Memory B cell (primary cell): ENCODE measurements around the gene TUBGCP3.
A peak's percentile ranks its signal among the peaks of the same experiment; 100 is the strongest.
"Not testable (repeated sequence)": the region's sequence is repeated elsewhere in the genome, so short reads cannot be mapped to it uniquely, and the experiment has no call there.

ENCODE experiments used
- ATAC-seq: fragments of 150-1000 bp; cut with Tn5 transposase; 2 replicates; pipeline ENCODE4 v1.10.0; 2021; ENCODE audit warnings: low read depth, mild to moderate bottlenecking, moderate library complexity
- DNase-seq, 2 donors: peaks; one replicate each; pipeline ENCODE4 v3.0.0; 2022; ENCODE audit warnings: low spot score in 2 of 2
- H3K27ac Mint-ChIP-seq: one replicate; pipeline ENCODE4 v1.8.0; 2022; ENCODE audit warnings: mild to moderate bottlenecking, moderate library complexity, mixed read lengths
- H3K27me3 Mint-ChIP-seq: one replicate; pipeline ENCODE4 v1.8.0; 2022; ENCODE audit warnings: mixed read lengths
- H3K36me3 Mint-ChIP-seq: one replicate; pipeline ENCODE4 v1.8.0; 2022; ENCODE audit warnings: mild to moderate bottlenecking, mixed read lengths
- H3K4me1 Mint-ChIP-seq: one replicate; pipeline ENCODE4 v1.8.0; 2022; ENCODE audit warnings: mixed read lengths
- H3K4me3 Mint-ChIP-seq: one replicate; pipeline ENCODE4 v1.8.0; 2022; ENCODE audit warnings: mild to moderate bottlenecking, moderate library complexity, mixed read lengths
- H3K9me3 Mint-ChIP-seq: one replicate; pipeline ENCODE4 v1.8.0; 2022; ENCODE audit warnings: mixed read lengths

TUBGCP3 gene

GRCh38 chr13:112510987-112511685 is 76.8 kb downstream of the TUBGCP3 start:
- ATAC-seq = no peak
- no peak overlapping the region for H3K27ac Mint-ChIP-seq

GRCh38 chr13:112510002-112510780 is 77.8 kb downstream of the TUBGCP3 start:
- DNase-seq = no peak
- Mint-ChIP-seq H3K27me3 (no peaks in the 10 kb centered on the region), H3K36me3 (peaks cover 33% of the 10 kb centered on the region), H3K27ac (no peak overlapping the region), H3K4me3 (no peak overlapping the region), H3K4me1 (peaks cover 2% of the 10 kb centered on the region), H3K9me3 (no peaks in the 10 kb centered on the region)
- no peak for ATAC-seq

More at GRCh38 chr13:112510987-112511685, 76.8 kb downstream of the TUBGCP3 start:
- H3K27me3 Mint-ChIP-seq = no peaks in the 10 kb centered on the region
- H3K36me3 Mint-ChIP-seq = peaks cover 36% of the 10 kb centered on the region
- no peak for DNase-seq
- H3K9me3 Mint-ChIP-seq = no peaks in the 10 kb centered on the region
- H3K4me1 Mint-ChIP-seq = peaks cover 2% of the 10 kb centered on the region
- H3K4me3 Mint-ChIP-seq = no peak overlapping the region

GRCh38 chr13:112509190-112509589 is 78.8 kb downstream of the TUBGCP3 start:
- Mint-ChIP-seq H3K4me3 (no peak overlapping the region), H3K27ac (no peak overlapping the region), H3K36me3 (peaks cover 32% of the 10 kb centered on the region), H3K9me3 (no peaks in the 10 kb centered on the region), H3K4me1 (peaks cover 2% of the 10 kb centered on the region), H3K27me3 (no peaks in the 10 kb centered on the region)
- no peak for DNase-seq
- ATAC-seq = no peak

- Mint-ChIP-seq H3K27ac (no peak overlapping the region), H3K9me3 (no peaks in the 10 kb centered on the region), H3K4me1 (peaks cover 2% of the 10 kb centered on the region), H3K36me3 (peaks cover 37% of the 10 kb centered on the region), H3K27me3 (no peaks in the 10 kb centered on the region), H3K4me3 (no peak overlapping the region)
- DNase-seq (no peak), ATAC-seq (no peak)
Measured at GRCh38 chr13:112506046-112506445, 81.9 kb downstream of the TUBGCP3 start.

GRCh38 chr13:112496166-112496565 is 91.8 kb downstream of the TUBGCP3 start:
- Mint-ChIP-seq H3K9me3 (no peaks in the 10 kb centered on the region), H3K27ac (no peak overlapping the region), H3K4me1 (no peaks in the 10 kb centered on the region), H3K36me3 (peaks cover 32% of the 10 kb centered on the region), H3K27me3 (no peaks in the 10 kb centered on the region), H3K4me3 (no peak overlapping the region)
- DNase-seq (no peak), ATAC-seq (no peak)

GRCh38 chr13:112495465-112495864 is 92.5 kb downstream of the TUBGCP3 start:
- Mint-ChIP-seq H3K27ac (no peak overlapping the region), H3K36me3 (peaks cover 34% of the 10 kb centered on the region), H3K4me1 (no peaks in the 10 kb centered on the region), H3K4me3 (no peak overlapping the region), H3K27me3 (no peaks in the 10 kb centered on the region), H3K9me3 (no peaks in the 10 kb centered on the region)
- no peak for DNase-seq
- no peak for ATAC-seq

- no peaks in the 10 kb centered on the region for H3K9me3 Mint-ChIP-seq
- DNase-seq (no peak), ATAC-seq (no peak)
- H3K4me1 Mint-ChIP-seq = no peaks in the 10 kb centered on the region
- peaks cover 32% of the 10 kb centered on the region for H3K36me3 Mint-ChIP-seq
- peak overlapping the region; percentile 45 for H3K27ac Mint-ChIP-seq
- no peak overlapping the region for H3K4me3 Mint-ChIP-seq
- H3K27me3 Mint-ChIP-seq = no peaks in the 10 kb centered on the region
Measured at GRCh38 chr13:112489199-112489598, 98.8 kb downstream of the TUBGCP3 start.

GRCh38 chr13:112488343-112489050 is 99.5 kb downstream of the TUBGCP3 start:
- H3K27me3 Mint-ChIP-seq, DNase-seq, H3K4me3 Mint-ChIP-seq, H3K4me1 Mint-ChIP-seq, H3K27ac Mint-ChIP-seq, H3K9me3 Mint-ChIP-seq, ATAC-seq: not testable (repeated sequence)
- H3K36me3 Mint-ChIP-seq = peaks cover 28% of the 10 kb centered on the region

- Mint-ChIP-seq H3K36me3 (peaks cover 34% of the 10 kb centered on the region), H3K4me3 (no peak overlapping the region), H3K27ac (no peak overlapping the region)
Measured at GRCh38 chr13:112487127-112487517, 100.8 kb downstream of the TUBGCP3 start.

GRCh38 chr13:112486386-112487126 is 101.4 kb downstream of the TUBGCP3 start:
- H3K27ac Mint-ChIP-seq = no peak overlapping the region
- H3K36me3 Mint-ChIP-seq = peaks cover 32% of the 10 kb centered on the region
- H3K9me3 Mint-ChIP-seq = peaks cover 7% of the 10 kb centered on the region
- no peak overlapping the region for H3K4me3 Mint-ChIP-seq
- no peak for ATAC-seq
- no peaks in the 10 kb centered on the region for H3K27me3 Mint-ChIP-seq
- H3K4me1 Mint-ChIP-seq = peaks cover 2% of the 10 kb centered on the region
- DNase-seq = no peak

More at GRCh38 chr13:112487127-112487517, 100.8 kb downstream of the TUBGCP3 start:
- H3K9me3 Mint-ChIP-seq = peaks cover 7% of the 10 kb centered on the region
- ATAC-seq = no peak
- no peaks in the 10 kb centered on the region for H3K27me3 Mint-ChIP-seq
- DNase-seq = no peak
- H3K4me1 Mint-ChIP-seq = peaks cover 2% of the 10 kb centered on the region

GRCh38 chr13:112485814-112486213 is 102.1 kb downstream of the TUBGCP3 start:
- H3K27me3 Mint-ChIP-seq, ATAC-seq, DNase-seq, H3K4me3 Mint-ChIP-seq, H3K27ac Mint-ChIP-seq, H3K9me3 Mint-ChIP-seq, H3K4me1 Mint-ChIP-seq: not testable (repeated sequence)
- peaks cover 29% of the 10 kb centered on the region for H3K36me3 Mint-ChIP-seq

- no peak overlapping the region for H3K4me3 Mint-ChIP-seq
- peaks cover 22% of the 10 kb centered on the region for H3K36me3 Mint-ChIP-seq
- no peak for ATAC-seq
- H3K27ac Mint-ChIP-seq = peak overlapping the region; percentile 26
- no peak for DNase-seq
- no peaks in the 10 kb centered on the region for H3K27me3 Mint-ChIP-seq
- peaks cover 11% of the 10 kb centered on the region for H3K9me3 Mint-ChIP-seq
- peaks cover 2% of the 10 kb centered on the region for H3K4me1 Mint-ChIP-seq
Measured at GRCh38 chr13:112483299-112483698, 104.7 kb downstream of the TUBGCP3 start.

- Mint-ChIP-seq H3K9me3 (peaks cover 11% of the 10 kb centered on the region), H3K27me3 (no peaks in the 10 kb centered on the region), H3K36me3 (peaks cover 14% of the 10 kb centered on the region), H3K4me1 (peaks cover 2% of the 10 kb centered on the region), H3K4me3 (no peak overlapping the region), H3K27ac (no peak overlapping the region)
- no peak for DNase-seq
- no peak for ATAC-seq
Measured at GRCh38 chr13:112481458-112481857, 106.5 kb downstream of the TUBGCP3 start.
